ENCODE measurements around the gene RPL18A. TPM values are rescaled to one million over a fixed set of nuclear protein-coding genes. Genes with fewer than 3 reads are reported as not detected.

RPL18A gene
- total RNA-seq, 1 experiment from 2014 or later, result 2,837 TPM

DNA sequence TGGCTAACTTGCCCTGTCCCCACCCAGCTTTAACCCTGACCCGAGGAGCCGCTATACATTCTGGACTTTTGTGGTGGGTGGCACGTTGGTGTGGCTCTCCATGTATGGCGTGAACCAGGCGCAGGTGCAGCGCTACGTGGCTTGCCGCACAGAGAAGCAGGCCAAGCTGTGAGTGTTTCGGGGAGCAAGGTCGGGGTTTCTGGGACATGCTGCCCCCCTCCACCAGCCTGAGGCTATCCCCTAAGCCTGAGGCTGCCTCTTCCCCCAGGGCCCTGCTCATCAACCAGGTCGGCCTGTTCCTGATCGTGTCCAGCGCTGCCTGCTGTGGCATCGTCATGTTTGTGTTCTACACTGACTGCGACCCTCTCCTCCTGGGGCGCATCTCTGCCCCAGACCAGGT, 18.0 kb downstream of the RPL18A start:
- H3K4me1 Mint-ChIP-seq, result peaks cover 0 to 4% of the 10 kb centered on the region in 2 experiments; a peak in 2 of 4 replicates

More for the DNA sequence above, 18.0 kb downstream of the RPL18A start:
- Histone ChIP-seq H2BK15ac (ENCODE audit: low read depth, low read length) (no peak overlapping the region), H4K8ac (replicated peaks; ENCODE audit: insufficient read length, low read depth, low read length) (no peak overlapping the region), H2BK120ac (ENCODE audit: low read depth, low read length, poor library complexity, severe bottlenecking) (no peak overlapping the region), H4K5ac (ENCODE audit: insufficient read length, low read depth, low read length) (no peak overlapping the region), H3K9me3 (ENCODE audit: control insufficient read depth, low read depth, low read length) (no peaks in the 10 kb centered on the region), H3K9ac (ENCODE audit: extremely low read depth, insufficient read length, low read length) (no peak overlapping the region), H3K27ac (ENCODE audit: insufficient read length, low read depth, low read length) (no peak overlapping the region), H3K18ac (ENCODE audit: insufficient read length, low read depth, low read length) (no peak overlapping the region), H2BK12ac (ENCODE audit: insufficient read length, low read depth, low read length) (no peak overlapping the region), H4K20me1 (ENCODE audit: control insufficient read depth, insufficient read depth, insufficient read length) (no peaks in the 10 kb centered on the region), H2AK5ac (ENCODE audit: insufficient read length, low read length) (no peak overlapping the region), H3K56ac (ENCODE audit: insufficient read length, low read depth, low read length) (no peak overlapping the region), H3K14ac (ENCODE audit: insufficient read depth, low read length) (no peak overlapping the region), H3K4ac (ENCODE audit: low read depth, low read length) (no peak overlapping the region), H2AFZ (ENCODE audit: low read length) (no peak overlapping the region), H3K23ac (ENCODE audit: insufficient read length, low read depth, low read length) (no peak overlapping the region), H3K4me2 (ENCODE audit: insufficient read depth, insufficient read length, low read length) (no peak overlapping the region), H3T11ph (ENCODE audit: low read length) (no peak overlapping the region), H4K91ac (ENCODE audit: insufficient read length, low read depth, low read length) (no peak overlapping the region), H3K79me1 (ENCODE audit: insufficient read depth, low read depth, low read length, poor library complexity, severe bottlenecking) (no peaks in the 10 kb centered on the region), H2BK5ac (ENCODE audit: insufficient read length, low read length) (no peak overlapping the region), H2BK20ac (ENCODE audit: low read depth, low read length, poor library complexity, severe bottlenecking) (no peak overlapping the region), H3K23me2 (ENCODE audit: insufficient read length, low read depth, low read length, poor library complexity, severe bottlenecking) (peaks cover 8% of the 10 kb centered on the region), H3K79me2 (ENCODE audit: insufficient read depth, low read length) (no peaks in the 10 kb centered on the region), H3K27me3 (ENCODE audit: insufficient read depth, low read length) (no peaks in the 10 kb centered on the region), H3K4me1 (ENCODE audit: insufficient read depth, low read length) (no peaks in the 10 kb centered on the region)
- H3K27ac Mint-ChIP-seq, result peak overlapping the region in 1 of 3 experiments; percentile 61; a peak in 1 of 7 replicates
- no peak for DNase-seq
- H3K9me3 Mint-ChIP-seq, result no peaks in the 10 kb centered on the region
- no peaks in the 10 kb centered on the region for H3K36me3 Mint-ChIP-seq (ENCODE audit: insufficient read depth in 1 of 3, low read depth in 3 of 3)
- no peak overlapping the region for H3K4me3 Mint-ChIP-seq
- TF ChIP-seq, protein P1, sequence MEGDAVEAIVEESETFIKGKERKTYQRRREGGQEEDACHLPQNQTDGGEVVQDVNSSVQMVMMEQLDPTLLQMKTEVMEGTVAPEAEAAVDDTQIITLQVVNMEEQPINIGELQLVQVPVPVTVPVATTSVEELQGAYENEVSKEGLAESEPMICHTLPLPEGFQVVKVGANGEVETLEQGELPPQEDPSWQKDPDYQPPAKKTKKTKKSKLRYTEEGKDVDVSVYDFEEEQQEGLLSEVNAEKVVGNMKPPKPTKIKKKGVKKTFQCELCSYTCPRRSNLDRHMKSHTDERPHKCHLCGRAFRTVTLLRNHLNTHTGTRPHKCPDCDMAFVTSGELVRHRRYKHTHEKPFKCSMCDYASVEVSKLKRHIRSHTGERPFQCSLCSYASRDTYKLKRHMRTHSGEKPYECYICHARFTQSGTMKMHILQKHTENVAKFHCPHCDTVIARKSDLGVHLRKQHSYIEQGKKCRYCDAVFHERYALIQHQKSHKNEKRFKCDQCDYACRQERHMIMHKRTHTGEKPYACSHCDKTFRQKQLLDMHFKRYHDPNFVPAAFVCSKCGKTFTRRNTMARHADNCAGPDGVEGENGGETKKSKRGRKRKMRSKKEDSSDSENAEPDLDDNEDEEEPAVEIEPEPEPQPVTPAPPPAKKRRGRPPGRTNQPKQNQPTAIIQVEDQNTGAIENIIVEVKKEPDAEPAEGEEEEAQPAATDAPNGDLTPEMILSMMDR (conservative IDR thresholded peaks at IDR 0.05), result no peak
- no CpG with 5 or more reads among the region's 16 CpGs for WGBS (ENCODE audit: extremely low coverage, insufficient read length, low lambda C conversion rate)
- H3K27me3 Mint-ChIP-seq (ENCODE audit: low read depth), result peaks cover 12% of the 10 kb centered on the region

All from H9 (cell line).